Liver (tissue), 9 donors: Measurements from ENCODE around the gene RINL. TPM values are rescaled to one million over a fixed set of nuclear protein-coding genes. Genes with fewer than 3 reads are reported as not detected.

ENCODE experiments used
- DNase-seq: peaks from one replicate; pipeline ENCODE4 v3.0.0-alpha.2; 2017; ENCODE audit warnings: low spot score
- H3K27ac ChIP-seq, 2 donors: one replicate each; pipeline ENCODE4 v1.7.0; 2013; ENCODE audit warnings: inconsistent platforms in 2 of 2, low read length in 2 of 2, control low read depth in 1 of 2, low read depth in 1 of 2, mild to moderate bottlenecking in 1 of 2
- H3K27me3 ChIP-seq, 4 donors: one replicate each; pipeline versions ENCODE4 v1.6.1 to v1.7.0; 2013; ENCODE audit warnings: low read length in 3 of 4, inconsistent platforms in 1 of 4, mild to moderate bottlenecking in 1 of 4, moderate library complexity in 1 of 4; ENCODE audit not compliant: control insufficient read depth in 4 of 4, insufficient read depth in 4 of 4
- H3K36me3 ChIP-seq, 4 donors: one replicate each; pipeline versions ENCODE4 v1.6.1 to v1.7.0; 2013; ENCODE audit warnings: low read length in 3 of 4, mild to moderate bottlenecking in 3 of 4, low read depth in 1 of 4, moderate library complexity in 1 of 4; ENCODE audit not compliant: control insufficient read depth in 4 of 4, insufficient read depth in 3 of 4
- H3K4me1 ChIP-seq, 4 donors: one replicate each; pipeline versions ENCODE4 v1.6.1 to v1.7.0; 2013; ENCODE audit warnings: low read length in 3 of 4, mild to moderate bottlenecking in 3 of 4, moderate library complexity in 1 of 4; ENCODE audit not compliant: control insufficient read depth in 4 of 4, insufficient read depth in 4 of 4
- H3K4me3 ChIP-seq, 3 donors: one replicate each; pipeline versions ENCODE4 v1.6.1 to v1.7.0; 2013; ENCODE audit warnings: low read length in 3 of 3, control low read depth in 1 of 3, low read depth in 1 of 3, mild to moderate bottlenecking in 1 of 3
- H3K9ac ChIP-seq, 2 donors: one replicate each; pipeline ENCODE4 v1.7.0; 2013; ENCODE audit warnings: low read length in 2 of 2, mild to moderate bottlenecking in 2 of 2, moderate library complexity in 2 of 2, control low read depth in 1 of 2, low read depth in 1 of 2
- H3K9me3 ChIP-seq, 4 donors: one replicate each; pipeline versions ENCODE4 v1.6.1 to v1.7.0; 2013; ENCODE audit warnings: low read length in 3 of 4; ENCODE audit not compliant: control insufficient read depth in 4 of 4
- EGR1 ChIP-seq, 2 donors: IDR thresholded peaks; 2 replicates each; pipeline ENCODE4 v1.6.1; 2016 to 2018; ENCODE audit warnings: antibody characterized with exemption in 2 of 2, low read depth in 2 of 2
- FOXA1 ChIP-seq: IDR thresholded peaks from 2 replicates; pipeline ENCODE4 v1.6.1; 2016; ENCODE audit warnings: antibody characterized with exemption
- FOXA2 ChIP-seq: IDR thresholded peaks from 2 replicates; pipeline ENCODE4 v1.6.1; 2016; ENCODE audit warnings: antibody characterized with exemption
- GABPA ChIP-seq, 2 donors: IDR thresholded peaks in 1 of 2; conservative IDR thresholded peaks in 1 of 2; 2 replicates each; pipeline ENCODE4 v1.6.1; 2016; ENCODE audit warnings: antibody characterized with exemption in 2 of 2, mild to moderate bottlenecking in 1 of 2, moderate library complexity in 1 of 2
- HNF4A ChIP-seq, 2 donors: conservative IDR thresholded peaks; 2 replicates each; pipeline ENCODE4 v1.6.1; 2016; ENCODE audit warnings: antibody characterized with exemption in 2 of 2, mild to moderate bottlenecking in 2 of 2
- HNF4G ChIP-seq: IDR thresholded peaks from 2 replicates; pipeline ENCODE4 v1.6.1; 2016; ENCODE audit warnings: antibody characterized with exemption
- JUND ChIP-seq, 2 donors: IDR thresholded peaks; 2 replicates each; pipeline ENCODE4 v1.6.1; 2016; ENCODE audit warnings: antibody characterized with exemption in 2 of 2
- NR2F2 ChIP-seq: IDR thresholded peaks from 2 replicates; pipeline ENCODE4 v1.6.1; 2016; ENCODE audit warnings: antibody characterized with exemption
- RAD21 ChIP-seq, 2 donors: IDR thresholded peaks; 2 replicates each; pipeline ENCODE4 v1.6.1; 2016; ENCODE audit warnings: antibody characterized with exemption in 2 of 2, mild to moderate bottlenecking in 2 of 2
- RXRA ChIP-seq, 2 donors: IDR thresholded peaks; 2 replicates each; pipeline ENCODE4 v1.6.1; 2017 to 2018; ENCODE audit warnings: antibody characterized with exemption in 2 of 2, mild to moderate bottlenecking in 1 of 2
- SP1 ChIP-seq: IDR thresholded peaks from 2 replicates; pipeline ENCODE4 v1.6.1; 2018; ENCODE audit warnings: antibody characterized with exemption, mild to moderate bottlenecking
- TAF1 ChIP-seq: conservative IDR thresholded peaks from 2 replicates; pipeline ENCODE4 v1.6.1; 2016; ENCODE audit warnings: antibody characterized with exemption, mild to moderate bottlenecking
- YY1 ChIP-seq: IDR thresholded peaks from 2 replicates; pipeline ENCODE4 v1.6.1; 2016; ENCODE audit warnings: antibody characterized with exemption, mild to moderate bottlenecking
- WGBS: extraction: QIAGEN DNeasy Blood & Tissue Kit; methylation state at CpG from one replicate; pipeline ENCODE4 v1.1.7; 2013; 5-methylcytosine and 5-hydroxymethylcytosine counted together
- polyA plus RNA-seq, 2 donors: library from polyadenylated mRNA; stranded (reverse) in 1 of 2; unstranded in 1 of 2; fragments of 200-250 nt in 1 of 2; fragments of >200 nt in 1 of 2; fragmentation: Nextera tagmentation in 1 of 2; extraction: Ambion mirVana in 1 of 2; gene quantifications; one replicate each; pipeline versions ENCODE4 v1.2.1 to v1.2.3, GENCODE V29; 2013 to 2015
- total RNA-seq, 2 donors: library from RNA; depleted of rRNA; stranded (reverse); fragments of >200 nt; gene quantifications; one replicate each; pipeline ENCODE4 v1.2.3, GENCODE V29; 2014
- TF ChIP-seq, protein P1 (sequence below): fragments of 150-350 bp; IDR thresholded peaks from 2 replicates; pipeline ENCODE4 v1.5.1; 2017; ENCODE audit warnings: improper control_type of control experiment, low read depth, low read length; ENCODE audit not compliant: missing input control
- TF ChIP-seq, protein P2 (sequence below): IDR thresholded peaks from 2 replicates; pipeline ENCODE4 v1.6.1; 2016; ENCODE audit warnings: antibody characterized with exemption, mild to moderate bottlenecking
- TF ChIP-seq, protein P3 (sequence below): IDR thresholded peaks from 2 replicates; pipeline ENCODE4 v1.6.1; 2016; ENCODE audit warnings: antibody characterized with exemption
- TF ChIP-seq, protein P4 (sequence below): IDR thresholded peaks from 2 replicates; pipeline ENCODE4 v1.6.1; 2016; ENCODE audit warnings: antibody characterized with exemption
- TF ChIP-seq, protein P5 (sequence below): IDR thresholded peaks from 2 replicates; pipeline ENCODE4 v1.6.1; 2016; ENCODE audit warnings: antibody characterized with exemption
- donor health status: healthy.
- donor health status: healthy.
- donor health status: healthy.
- donor health status: healthy.
- donor health status: healthy.

The RINL gene
- total and polyA plus RNA-seq, 4 donors: 4.9 to 8.7 (median 5.5) TPM

DNA sequence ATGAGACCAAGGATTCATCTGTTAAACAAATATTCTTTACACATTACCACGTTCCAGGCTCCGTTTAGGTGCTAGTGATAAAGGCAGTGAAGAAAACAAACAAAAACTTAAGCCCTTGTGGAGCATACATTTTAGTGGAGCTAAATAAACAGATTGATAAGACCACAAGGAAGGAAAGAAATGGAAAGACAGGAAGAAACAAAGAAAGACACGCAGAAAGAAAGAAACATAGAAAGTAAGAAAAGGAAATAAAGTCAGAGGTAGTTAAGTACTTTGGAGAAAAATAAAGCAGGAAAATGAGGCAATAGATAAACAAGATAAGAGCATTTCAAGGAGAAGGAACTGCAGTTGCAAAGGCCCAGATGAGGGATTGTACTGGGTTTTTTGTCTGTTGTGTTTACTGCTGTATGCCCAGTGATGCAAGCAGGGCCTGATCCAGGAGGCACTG, 22.7 kb upstream of the RINL start (continued):
- TF ChIP-seq, protein P1, sequence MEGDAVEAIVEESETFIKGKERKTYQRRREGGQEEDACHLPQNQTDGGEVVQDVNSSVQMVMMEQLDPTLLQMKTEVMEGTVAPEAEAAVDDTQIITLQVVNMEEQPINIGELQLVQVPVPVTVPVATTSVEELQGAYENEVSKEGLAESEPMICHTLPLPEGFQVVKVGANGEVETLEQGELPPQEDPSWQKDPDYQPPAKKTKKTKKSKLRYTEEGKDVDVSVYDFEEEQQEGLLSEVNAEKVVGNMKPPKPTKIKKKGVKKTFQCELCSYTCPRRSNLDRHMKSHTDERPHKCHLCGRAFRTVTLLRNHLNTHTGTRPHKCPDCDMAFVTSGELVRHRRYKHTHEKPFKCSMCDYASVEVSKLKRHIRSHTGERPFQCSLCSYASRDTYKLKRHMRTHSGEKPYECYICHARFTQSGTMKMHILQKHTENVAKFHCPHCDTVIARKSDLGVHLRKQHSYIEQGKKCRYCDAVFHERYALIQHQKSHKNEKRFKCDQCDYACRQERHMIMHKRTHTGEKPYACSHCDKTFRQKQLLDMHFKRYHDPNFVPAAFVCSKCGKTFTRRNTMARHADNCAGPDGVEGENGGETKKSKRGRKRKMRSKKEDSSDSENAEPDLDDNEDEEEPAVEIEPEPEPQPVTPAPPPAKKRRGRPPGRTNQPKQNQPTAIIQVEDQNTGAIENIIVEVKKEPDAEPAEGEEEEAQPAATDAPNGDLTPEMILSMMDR: no peak

DNA sequence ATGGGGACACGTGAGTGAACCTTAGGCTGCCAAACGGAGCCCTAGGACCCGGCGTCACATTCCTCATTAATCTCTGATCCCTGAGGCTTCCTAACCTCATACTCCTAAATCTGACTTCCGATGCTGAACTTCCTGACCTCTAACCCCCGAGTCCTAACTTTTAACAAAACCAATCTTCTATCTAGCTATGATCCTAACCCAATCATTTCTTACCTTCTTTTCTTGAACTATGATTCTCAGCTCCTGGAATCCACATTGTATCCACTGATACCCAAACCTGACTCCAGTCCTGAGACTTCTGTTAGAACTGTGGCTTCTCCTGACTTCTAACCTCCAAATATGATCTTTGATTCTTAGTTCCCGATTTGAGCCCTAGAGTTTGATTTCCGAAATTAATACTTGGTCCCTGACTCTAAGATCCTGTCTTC, 22.1 kb upstream of the RINL start:
- Histone ChIP-seq H3K27me3 (no peaks in the 10 kb centered on the region), H3K27ac (peak overlapping the region; percentile 93 to 95), H3K9me3 (no peaks in the 10 kb centered on the region), H3K4me1 (peaks cover 6 to 40% (median 17%) of the 10 kb centered on the region in 4 donors), H3K4me3 (peak overlapping the region; percentile 74 to 81 (median 80)), H3K36me3 (peaks cover 0 to 2% (median under 1%) of the 10 kb centered on the region in 4 donors), H3K9ac (peak overlapping the region; percentile 83 to 91)
- 1% methylated on average over 8 of the region's 8 CpGs for WGBS
- TF ChIP-seq RXRA (IDR thresholded peaks at IDR 0.05) (no peak), HNF4A (conservative IDR thresholded peaks at IDR 0.05) (peak; percentile 23 to 29), NR2F2 (peak; percentile 87)
- no peak for DNase-seq

DNA sequence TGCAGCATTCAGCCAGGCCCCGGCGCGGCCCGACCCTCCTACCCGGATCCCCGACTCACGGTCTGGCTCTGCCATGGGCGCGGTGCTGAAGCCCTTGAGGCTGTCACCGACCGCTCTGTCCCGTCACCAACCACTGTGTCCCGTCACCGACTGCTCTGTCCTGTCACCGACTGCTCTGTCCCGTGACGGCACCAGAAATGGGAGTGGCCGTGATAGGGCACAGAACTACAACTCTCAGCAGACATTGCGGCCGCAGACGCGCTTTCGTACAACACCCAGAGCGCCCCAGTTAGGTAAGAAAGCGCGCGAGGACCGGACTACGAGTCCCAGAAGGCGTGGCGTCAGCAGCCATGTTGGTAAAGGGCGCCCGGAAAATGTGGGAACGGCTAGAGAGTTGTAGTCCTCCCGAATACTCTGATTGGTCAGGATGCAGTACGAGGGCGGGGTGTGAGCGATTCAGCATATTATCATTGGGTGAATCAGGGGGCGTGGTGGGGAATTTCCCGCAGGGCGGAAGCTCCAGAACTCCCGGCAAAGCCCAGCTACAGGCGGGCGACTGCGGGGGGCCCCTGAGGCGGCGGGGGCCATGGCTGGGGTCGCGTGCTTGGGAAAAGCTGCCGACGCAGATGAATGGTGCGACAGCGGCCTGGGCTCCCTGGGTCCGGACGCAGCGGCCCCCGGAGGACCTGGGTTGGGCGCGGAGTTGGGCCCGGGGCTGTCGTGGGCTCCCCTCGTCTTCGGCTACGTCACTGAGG, 21.5 kb upstream of the RINL start, which contains the start of the genes NFKBIB and SIRT2:
NFKBIB (plus strand) TSS at position 523 of the 755 bp plus-strand sequence; CDS start at position 587, 64 bp downstream.
SIRT2 (minus strand) TSS at position 172 of the 755 bp plus-strand sequence; CDS start at position 75, 97 bp downstream.
- DNase-seq: peak; percentile 97
- H3K27me3 ChIP-seq: no peaks in the 10 kb centered on the region
- under 1% methylated on average over 64 of the region's 64 CpGs for WGBS
- TF ChIP-seq GABPA (IDR thresholded peaks at IDR 0.05 in 1 of 2, conservative IDR thresholded peaks at IDR 0.05 in 1 of 2) (peak; percentile 41 to 87), NR2F2 (no peak), HNF4G (no peak), HNF4A (conservative IDR thresholded peaks at IDR 0.05) (peak; percentile 45 to 48), EGR1 (IDR thresholded peaks at IDR 0.05; ENCODE audit: low read depth in 2 of 2) (peak; percentile 40 to 66), FOXA2 (peak; percentile 36), FOXA1 (peak; percentile 73), YY1 (peak; percentile 100), RXRA (IDR thresholded peaks at IDR 0.05) (peak; percentile 58 to 60), RAD21 (IDR thresholded peaks at IDR 0.05) (peak; percentile 55 to 58), JUND (IDR thresholded peaks at IDR 0.05) (peak; percentile 39 to 77), TAF1 (peak; percentile 86), SP1 (peak; percentile 98)
- TF ChIP-seq, protein P2, sequence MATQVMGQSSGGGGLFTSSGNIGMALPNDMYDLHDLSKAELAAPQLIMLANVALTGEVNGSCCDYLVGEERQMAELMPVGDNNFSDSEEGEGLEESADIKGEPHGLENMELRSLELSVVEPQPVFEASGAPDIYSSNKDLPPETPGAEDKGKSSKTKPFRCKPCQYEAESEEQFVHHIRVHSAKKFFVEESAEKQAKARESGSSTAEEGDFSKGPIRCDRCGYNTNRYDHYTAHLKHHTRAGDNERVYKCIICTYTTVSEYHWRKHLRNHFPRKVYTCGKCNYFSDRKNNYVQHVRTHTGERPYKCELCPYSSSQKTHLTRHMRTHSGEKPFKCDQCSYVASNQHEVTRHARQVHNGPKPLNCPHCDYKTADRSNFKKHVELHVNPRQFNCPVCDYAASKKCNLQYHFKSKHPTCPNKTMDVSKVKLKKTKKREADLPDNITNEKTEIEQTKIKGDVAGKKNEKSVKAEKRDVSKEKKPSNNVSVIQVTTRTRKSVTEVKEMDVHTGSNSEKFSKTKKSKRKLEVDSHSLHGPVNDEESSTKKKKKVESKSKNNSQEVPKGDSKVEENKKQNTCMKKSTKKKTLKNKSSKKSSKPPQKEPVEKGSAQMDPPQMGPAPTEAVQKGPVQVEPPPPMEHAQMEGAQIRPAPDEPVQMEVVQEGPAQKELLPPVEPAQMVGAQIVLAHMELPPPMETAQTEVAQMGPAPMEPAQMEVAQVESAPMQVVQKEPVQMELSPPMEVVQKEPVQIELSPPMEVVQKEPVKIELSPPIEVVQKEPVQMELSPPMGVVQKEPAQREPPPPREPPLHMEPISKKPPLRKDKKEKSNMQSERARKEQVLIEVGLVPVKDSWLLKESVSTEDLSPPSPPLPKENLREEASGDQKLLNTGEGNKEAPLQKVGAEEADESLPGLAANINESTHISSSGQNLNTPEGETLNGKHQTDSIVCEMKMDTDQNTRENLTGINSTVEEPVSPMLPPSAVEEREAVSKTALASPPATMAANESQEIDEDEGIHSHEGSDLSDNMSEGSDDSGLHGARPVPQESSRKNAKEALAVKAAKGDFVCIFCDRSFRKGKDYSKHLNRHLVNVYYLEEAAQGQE: peak; percentile 83
- TF ChIP-seq, protein P3, sequence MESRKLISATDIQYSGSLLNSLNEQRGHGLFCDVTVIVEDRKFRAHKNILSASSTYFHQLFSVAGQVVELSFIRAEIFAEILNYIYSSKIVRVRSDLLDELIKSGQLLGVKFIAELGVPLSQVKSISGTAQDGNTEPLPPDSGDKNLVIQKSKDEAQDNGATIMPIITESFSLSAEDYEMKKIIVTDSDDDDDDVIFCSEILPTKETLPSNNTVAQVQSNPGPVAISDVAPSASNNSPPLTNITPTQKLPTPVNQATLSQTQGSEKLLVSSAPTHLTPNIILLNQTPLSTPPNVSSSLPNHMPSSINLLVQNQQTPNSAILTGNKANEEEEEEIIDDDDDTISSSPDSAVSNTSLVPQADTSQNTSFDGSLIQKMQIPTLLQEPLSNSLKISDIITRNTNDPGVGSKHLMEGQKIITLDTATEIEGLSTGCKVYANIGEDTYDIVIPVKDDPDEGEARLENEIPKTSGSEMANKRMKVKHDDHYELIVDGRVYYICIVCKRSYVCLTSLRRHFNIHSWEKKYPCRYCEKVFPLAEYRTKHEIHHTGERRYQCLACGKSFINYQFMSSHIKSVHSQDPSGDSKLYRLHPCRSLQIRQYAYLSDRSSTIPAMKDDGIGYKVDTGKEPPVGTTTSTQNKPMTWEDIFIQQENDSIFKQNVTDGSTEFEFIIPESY: peak; percentile 95
- TF ChIP-seq, protein P4, sequence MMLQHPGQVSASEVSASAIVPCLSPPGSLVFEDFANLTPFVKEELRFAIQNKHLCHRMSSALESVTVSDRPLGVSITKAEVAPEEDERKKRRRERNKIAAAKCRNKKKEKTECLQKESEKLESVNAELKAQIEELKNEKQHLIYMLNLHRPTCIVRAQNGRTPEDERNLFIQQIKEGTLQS: peak; percentile 39
- TF ChIP-seq, protein P5, sequence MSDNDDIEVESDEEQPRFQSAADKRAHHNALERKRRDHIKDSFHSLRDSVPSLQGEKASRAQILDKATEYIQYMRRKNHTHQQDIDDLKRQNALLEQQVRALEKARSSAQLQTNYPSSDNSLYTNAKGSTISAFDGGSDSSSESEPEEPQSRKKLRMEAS: peak; percentile 89
- TF ChIP-seq, protein P1: no peak
- H3K27ac ChIP-seq: peak within 1 kb of the TSS; percentile 93 to 95
- no peaks in the 10 kb centered on the region for H3K9me3 ChIP-seq
- peaks cover 4 to 38% (median 17%) of the 10 kb centered on the region in 4 donors for H3K4me1 ChIP-seq
- H3K36me3 ChIP-seq: no peaks in the 10 kb centered on the region
- peak within 1 kb of the TSS; percentile 81 to 88 (median 86) for H3K4me3 ChIP-seq
- H3K9ac ChIP-seq: peak within 1 kb of the TSS; percentile 83 to 91
